ENCODE data around the gene GTPBP4.
"Not testable (repeated sequence)": the region's sequence is repeated elsewhere in the genome, so short reads cannot be mapped to it uniquely, and the experiment has no call there.

Gene GTPBP4

DNA sequence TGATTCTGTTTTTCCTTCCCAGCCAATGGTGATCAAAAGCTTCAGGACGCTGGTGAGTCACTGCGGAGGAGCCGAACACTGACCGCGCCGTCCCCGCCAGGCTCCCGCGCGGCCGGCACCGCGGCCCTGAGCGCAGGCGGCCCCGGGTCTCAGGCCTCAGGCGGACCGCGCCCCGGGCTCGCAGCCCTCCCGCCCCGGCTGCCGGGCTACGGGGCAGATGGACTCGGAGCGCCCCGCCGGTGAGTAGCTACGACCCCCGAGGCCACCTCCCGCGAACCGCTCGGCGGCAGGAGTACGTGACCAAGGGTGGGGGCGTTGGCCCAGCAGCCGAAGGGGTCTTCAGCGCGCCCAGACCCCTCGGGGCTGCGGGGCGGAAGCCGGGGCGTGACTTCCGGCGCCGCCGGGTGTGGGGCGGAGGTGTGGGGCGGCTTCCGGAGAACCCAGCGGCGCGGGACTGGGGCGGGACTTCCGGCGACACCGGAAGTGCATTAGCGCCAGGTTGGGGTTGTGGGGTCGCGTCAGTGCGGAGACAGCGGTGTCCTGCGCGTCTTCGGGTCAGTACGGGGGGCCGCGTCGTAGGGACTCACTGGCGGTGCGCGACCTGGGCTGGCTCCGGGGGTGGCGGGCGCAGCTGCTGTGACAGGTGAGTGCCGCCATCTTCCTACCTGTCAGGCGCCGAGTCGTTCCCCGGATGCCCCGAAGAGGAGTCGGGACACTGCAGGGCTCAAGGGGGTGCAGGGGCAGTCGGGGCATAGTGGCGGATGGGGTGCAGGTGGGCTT lies 68.3 kb downstream of the GTPBP4 start, which contains the start of gene WDR37:
WDR37 (plus strand) TSS at position 60 of the 780 bp plus-strand sequence. CDS start 15,771 bp downstream, outside the sequence.
- FAIRE-seq, result no peak

DNA sequence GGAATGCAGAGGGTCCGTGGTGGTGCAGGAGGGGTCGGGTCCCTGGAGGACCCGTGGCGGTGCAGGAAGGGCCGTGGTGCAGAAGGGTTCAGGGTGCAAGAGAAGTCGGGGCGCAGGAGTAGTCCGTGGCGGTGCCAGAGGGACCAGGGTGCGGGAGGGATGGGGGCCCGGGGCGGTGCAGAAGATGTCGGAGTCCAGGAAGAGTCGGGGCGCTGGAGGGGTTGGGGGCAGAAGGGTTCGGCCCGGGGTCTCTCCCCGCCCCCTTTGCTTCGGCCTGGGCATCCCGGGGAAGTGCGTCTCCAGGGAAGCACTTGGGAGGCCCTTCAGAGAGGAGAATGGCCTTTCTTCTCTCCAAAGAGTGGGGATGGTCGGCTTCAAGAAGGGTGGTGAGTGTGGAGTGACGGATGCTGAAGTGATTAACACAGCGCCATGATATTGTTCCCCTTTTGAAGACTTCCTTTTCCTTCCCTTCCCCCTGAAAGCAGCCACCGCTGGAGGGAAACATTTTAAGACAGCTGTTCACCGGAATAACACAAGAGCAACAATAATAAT lies 68.9 kb downstream of the GTPBP4 start:
- FAIRE-seq (no peak), DNase-seq (ENCODE audit: low spot score) (no peak)

More for the DNA sequence above, 68.3 kb downstream of the GTPBP4 start, which contains the start of gene WDR37:
- DNase-seq (ENCODE audit: low spot score), result peak; percentile 69

DNA sequence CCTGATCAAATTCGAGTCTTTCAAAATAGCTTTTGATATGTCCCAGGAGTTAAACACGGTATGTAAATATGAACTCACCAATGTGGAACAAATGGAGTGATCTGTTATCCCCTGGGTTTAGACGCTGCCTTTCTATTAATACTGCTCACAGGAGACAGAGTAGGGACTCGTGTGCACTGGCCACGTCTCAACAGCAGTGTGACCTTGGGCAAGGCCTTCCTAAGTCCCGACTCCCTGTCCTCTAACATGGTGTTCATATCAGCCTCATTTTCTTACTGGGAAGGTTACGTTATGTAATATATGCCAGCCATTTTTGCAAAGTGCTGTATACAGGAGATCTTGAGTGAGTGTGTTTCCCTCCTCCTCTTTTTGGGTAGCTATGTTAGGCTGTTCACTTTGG lies 69.8 kb downstream of the GTPBP4 start:
- DNase-seq (ENCODE audit: low spot score) (no peak), FAIRE-seq (no peak)

DNA sequence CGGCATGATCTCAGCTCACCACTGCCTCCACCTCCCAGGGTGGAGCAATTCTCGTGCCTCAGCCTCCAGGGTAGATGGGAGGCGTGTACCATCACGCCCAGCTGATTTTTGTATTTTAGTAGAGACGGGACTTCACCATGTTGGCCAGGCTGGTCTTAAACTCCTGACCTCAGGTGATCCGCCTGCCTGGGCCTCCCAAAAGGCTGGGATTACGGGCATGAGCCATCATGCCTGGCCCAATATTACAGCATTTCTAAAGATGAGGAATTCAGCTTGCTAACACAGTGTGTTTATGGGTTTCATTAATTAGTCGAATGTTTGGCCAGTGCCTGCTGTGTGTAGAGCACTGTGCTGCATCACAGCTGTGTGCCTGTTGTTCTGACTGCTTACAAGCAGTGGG lies 71.7 kb downstream of the GTPBP4 start:
- no peak for FAIRE-seq

DNA sequence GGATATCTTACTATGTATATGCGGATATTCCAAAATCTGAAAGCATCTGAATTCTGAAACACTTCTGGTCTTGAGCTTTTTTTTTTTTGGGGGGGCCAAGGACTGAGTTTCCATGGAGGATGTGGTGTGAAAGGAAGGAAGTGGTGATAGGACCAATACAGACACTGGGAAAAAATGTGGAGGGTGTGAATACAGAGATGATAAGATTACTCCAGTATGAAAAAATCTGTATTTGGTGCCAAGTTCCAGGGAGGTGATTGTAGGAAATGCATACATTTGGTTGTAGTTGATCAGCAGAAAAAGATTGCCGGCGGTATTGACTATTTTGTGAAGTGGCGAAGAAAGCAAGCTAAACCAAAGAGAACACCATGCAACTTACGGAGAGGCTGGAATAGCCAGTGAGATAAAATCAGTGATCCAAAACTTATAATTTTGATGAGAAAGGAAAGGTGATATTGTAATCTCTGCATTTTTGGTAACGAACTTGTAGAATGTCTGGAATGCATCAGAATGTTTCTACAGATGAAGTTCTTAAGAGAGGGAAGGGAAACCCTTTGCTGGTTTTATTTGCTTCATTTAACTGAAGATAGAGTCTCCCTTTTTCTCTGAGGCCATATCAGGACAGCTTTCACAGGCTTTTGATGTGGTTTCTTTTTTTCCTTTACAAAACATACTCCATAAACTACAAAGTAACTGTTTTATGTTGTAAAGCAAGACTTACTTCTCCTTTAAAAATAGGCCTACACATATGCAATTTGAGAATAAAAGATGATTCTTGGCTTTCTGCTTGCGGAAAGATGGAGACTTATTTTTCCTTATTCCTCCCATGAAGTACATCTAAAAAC lies 73.9 kb downstream of the GTPBP4 start:
- FAIRE-seq, result no peak
- DNase-seq (ENCODE audit: low spot score), result no peak

More for the DNA sequence above, 71.7 kb downstream of the GTPBP4 start:
- no peak for DNase-seq (ENCODE audit: low spot score)

DNA sequence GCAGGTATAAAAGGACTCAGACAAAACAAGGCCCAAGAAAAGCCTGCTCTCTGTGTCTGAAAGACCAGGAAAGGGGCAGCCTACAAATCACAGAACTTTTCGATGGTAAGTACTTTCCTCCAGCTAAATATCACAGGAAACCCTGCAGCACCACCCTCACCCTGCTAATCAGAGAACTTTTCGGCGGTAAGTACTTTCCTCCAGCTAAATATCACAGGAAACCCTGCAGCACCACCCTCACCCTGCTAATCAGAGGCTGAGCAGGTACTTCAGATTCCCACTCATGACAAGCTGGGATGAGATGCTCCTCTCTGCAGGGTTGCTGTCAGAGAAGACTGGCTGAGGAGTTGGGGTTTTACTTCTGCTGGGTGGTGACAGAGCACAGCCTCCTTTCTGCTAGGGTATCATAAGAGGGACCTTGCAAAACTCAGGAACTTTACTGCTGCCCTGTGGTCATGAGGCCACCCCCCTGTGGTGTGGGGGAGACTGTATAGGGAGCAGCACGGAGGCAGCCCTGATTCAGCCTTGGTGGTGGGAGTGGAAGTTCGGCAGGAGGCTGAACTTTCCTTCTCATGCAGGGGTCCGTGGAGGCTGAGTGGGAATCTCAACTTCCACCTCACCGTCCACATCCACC lies 75.1 kb downstream of the GTPBP4 start:
- DNase-seq (ENCODE audit: low spot score), result no peak
- FAIRE-seq, result no peak

DNA sequence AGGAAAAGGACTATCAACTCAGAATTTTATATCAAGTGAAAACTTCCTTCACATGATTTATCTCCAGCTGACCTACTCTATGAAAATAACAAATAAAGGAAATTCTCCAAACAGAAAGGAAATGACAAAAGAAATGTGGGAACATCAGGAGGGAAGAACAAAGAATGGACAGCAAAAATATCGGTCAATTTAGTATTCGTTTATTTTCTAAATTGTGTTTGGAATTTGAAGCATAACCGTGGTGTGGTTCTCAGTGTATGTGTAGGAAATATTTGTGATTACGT lies 76.7 kb downstream of the GTPBP4 start:
- FAIRE-seq (no peak), DNase-seq (ENCODE audit: low spot score) (no peak)

DNA sequence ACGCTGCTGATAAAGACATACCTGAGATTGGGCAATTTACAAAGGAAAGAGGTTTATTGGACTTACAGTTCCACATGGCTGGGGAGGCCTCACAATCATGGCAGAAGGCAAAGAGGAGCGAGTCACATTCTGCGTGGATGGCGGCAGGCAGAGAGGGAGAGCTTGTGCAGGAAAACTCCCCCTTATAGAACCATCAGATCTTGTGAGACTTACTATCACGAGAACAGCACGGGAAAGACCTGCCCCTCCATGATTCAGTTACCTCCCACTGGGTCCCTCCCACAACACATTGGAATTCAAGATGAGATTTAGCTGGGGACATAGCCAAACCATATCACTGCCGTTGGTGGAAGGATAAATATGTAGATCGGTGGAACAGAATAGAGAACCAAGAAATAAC lies 78.5 kb downstream of the GTPBP4 start:
- DNase-seq (ENCODE audit: low spot score); FAIRE-seq: not testable (repeated sequence)

DNA sequence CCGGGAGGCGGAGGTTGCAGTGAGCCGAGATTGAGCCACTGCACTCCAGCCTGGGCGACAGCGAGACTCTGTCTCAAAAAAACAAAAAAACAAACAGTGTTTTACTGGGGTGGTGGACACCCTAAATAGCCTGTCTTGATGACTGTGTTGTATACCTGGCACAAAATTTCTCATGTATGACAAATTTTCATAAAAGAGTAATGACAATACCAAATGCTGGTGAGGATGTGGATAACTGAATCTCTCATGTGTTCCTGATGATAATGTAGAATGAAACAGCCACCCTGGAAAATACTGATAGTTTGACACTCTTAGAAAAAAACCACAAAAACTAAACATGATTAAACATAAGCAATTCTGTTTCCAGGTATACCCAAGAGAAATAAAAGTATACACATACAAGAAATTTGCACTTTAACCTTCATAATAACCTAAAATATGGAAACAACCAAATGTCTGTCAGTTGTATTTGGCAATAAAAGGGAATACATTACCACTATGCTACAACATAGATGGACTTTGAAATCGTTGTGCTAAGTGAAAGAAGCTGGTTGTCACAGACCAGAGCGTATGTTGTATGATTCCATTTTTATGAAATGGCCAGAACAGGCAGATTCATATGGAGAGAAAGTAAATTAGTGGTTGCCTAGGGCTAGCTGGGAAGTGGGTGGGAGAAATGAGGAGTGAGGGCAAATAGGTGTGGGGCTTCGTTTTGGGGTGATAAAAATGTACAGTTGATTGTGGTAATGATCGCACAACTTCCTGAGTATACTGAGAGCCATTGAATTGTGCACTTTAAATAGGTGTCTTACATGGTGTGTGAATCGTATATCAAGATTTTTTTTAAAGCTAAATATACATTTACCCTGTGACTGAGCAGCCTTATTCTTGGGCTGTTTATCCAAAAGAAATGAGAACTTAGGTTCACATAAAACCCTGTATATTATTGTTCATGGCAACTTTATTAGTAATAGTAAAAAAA lies 80.4 kb downstream of the GTPBP4 start:
- FAIRE-seq, result no peak
- DNase-seq (ENCODE audit: low spot score), result no peak

All from urothelium cell line (cell line).